HG02938 (cell line): ENCODE results near the gene THOC3.
"Not testable (repeated sequence)": the region's sequence is repeated elsewhere in the genome, so short reads cannot be mapped to it uniquely, and the experiment has no call there.

Experiments used
- ATAC-seq: cut with Tn5 transposase; IDR thresholded peaks from one replicate; pipeline ENCODE4 v1.9.1; 2021; ENCODE audit warnings: mild to moderate bottlenecking, moderate library complexity; ENCODE audit not compliant: unreplicated experiment

THOC3 gene

DNA sequence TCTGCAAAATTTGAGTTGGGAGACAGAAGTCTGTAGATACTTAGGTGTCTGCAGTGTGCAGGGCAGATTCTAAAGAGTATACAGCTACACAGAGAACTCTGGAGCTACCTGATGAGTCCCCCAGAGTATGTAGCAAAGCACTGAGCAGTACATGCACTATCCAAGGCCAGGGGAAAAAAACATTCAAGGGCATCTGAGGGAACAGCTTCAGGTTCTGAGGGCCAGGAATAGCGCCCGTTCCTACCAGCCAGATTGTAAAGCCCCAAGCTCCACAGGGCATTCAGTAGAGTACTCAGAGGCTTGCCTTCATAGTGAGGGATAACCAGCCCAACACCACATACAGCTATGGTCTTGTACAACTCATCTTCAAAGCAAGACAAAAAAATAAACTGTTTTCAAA lies 27.5 kb downstream of the THOC3 start:
- not testable (repeated sequence) for ATAC-seq

DNA sequence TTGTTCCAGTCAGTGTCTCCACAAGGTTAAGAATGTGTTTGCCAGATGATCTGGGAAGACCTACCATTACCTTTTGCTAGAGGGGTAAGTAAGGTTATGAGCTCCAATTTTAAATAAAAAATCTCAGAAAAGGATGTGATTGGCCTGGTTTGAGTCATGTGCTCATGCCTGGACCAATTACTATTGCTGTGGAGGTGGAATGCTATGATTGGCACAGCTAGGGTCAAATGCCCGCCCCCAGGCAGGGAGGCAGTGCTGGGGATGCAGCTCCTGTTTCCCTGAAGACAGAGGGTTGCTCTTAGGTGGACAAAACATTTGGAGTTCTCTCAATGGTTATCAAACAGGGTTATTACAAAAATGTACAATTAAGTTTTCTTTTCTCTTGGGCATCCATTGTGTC lies 29.6 kb downstream of the THOC3 start:
- ATAC-seq = not testable (repeated sequence)

GRCh38 chr5:175928752-175929151 lies 39.4 kb downstream of the THOC3 start:
- not testable (repeated sequence) for ATAC-seq

GRCh38 chr5:175925106-175925505 lies 43.0 kb downstream of the THOC3 start:
- ATAC-seq = not testable (repeated sequence)

DNA sequence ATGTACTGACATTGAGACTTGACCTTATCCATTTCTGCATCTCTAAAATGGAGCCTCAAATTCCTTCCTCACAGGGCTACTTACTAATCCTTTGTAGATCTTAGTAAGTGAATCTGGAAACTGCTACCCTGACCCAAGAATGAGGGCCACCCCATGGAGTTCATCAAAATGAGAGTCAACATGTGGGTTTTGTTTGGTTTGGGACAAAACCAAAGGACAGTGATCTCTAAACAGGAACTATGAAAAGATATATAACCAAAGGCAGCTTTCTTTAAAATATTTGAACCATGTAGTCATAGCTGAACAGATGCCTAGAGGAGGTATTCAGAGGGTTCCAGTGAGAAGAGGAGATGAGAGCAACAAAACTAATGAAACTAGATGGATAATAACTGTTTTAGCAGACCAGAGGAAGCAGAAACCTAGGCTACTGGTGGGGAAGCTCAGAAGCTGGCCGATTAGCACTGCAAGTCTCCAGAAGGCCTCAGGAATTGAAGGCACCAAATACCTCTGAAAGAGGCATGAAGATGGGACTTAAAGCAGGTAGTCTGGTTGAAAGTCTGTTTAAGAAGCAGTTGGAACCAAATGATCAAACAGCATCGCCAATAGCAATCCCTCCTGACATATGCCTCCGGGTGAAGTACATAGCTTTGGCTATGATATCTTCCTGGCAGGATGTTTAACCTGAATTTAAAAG lies 45.8 kb downstream of the THOC3 start:
- ATAC-seq = no peak

DNA sequence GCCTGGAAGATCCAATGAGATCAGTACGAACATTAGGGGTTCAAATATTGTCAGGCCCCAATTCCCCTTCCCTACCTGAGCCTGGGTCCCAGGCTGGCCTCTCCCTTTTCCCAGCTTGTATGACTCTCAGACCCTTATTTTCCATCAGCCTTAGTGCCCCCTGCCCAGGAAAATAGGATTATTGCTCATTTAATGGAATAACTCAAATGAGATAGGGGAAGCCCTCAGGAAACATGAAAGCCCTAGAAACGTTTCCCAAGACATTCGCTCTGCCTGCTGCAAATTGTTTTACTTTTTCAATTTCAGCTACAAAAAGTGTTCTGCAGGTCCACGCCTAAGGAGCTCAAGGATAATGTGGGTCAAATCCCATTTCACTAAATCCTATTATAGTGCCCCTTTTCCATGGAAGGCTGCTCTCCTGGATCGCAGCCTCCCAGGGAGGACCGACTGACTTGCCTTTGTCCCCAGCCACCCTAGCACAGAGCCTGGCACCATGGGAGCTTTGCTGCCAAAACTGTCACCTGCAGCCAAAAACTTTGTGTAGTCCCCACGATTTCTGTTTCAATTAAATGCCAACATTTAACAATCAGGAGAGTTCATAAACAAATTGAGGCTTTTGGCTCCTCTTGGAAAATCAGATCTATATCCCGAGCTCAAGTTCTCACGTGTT lies 46.9 kb downstream of the THOC3 start:
- no peak for ATAC-seq

GRCh38 chr5:175920231-175920811 lies 47.8 kb downstream of the THOC3 start:
- ATAC-seq = no peak

GRCh38 chr5:175915066-175916037 lies 52.8 kb downstream of the THOC3 start:
- ATAC-seq = not testable (repeated sequence)

DNA sequence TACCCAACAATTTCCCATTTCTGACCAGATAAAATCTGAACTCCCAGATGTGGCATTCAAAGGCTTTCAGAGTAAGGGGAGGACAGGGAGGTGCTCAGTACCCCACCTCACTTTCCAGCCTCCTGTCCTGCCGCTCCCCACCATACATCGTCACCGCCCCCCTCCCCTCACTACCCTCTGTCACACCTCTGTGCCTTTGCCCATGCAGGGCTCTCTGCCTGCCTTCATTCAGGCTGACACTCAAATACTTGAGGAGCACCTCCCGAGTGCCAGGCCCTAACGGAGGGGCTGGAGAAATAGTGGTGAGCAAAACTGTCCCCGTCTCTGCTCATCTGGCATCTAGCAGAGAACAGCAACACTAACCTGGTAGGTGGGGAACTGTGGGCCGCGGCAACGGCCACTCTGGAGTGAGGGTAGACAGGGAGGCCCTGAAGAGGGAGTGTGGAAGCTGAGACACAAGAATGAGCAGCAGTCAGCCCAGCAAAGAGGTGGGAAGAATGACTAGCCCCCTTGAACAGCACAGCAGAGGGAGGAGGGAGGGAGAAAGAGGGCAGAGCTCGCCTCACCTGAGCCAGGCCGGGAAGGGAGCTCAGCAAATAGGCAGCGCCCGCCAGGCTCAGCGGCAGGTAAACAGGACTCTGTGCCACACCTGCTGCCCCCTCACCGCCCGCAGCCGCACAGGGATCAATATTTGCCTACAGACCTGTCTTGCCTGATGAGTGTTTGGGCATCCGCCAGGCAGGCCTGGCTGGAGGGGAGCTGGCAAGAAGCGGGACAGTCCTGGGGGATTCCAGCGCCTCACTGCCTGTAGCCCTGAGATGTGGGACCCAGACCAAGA lies 54.1 kb downstream of the THOC3 start:
- not testable (repeated sequence) for ATAC-seq

GRCh38 chr5:175910072-175910471 lies 58.0 kb downstream of the THOC3 start:
- ATAC-seq = not testable (repeated sequence)
